ENCODE data around the gene UBL4A.
"Not testable (repeated sequence)": the region's sequence is repeated elsewhere in the genome, so short reads cannot be mapped to it uniquely, and the experiment has no call there.

The UBL4A gene

GRCh38 chrX:154508384-154508745 lies 21.9 kb upstream of the UBL4A start:
- H3K4me3 ChIP-seq (ENCODE audit: control insufficient read depth, low read depth, low read length), result no peak overlapping the region
- no peak for TF ChIP-seq CTCF (IDR thresholded peaks at IDR 0.05; ENCODE audit: control insufficient read depth, insufficient read depth, low read depth, low read length, missing control alignments)
- DNase-seq (ENCODE audit: low read depth), result no peak

GRCh38 chrX:154507673-154508383 lies 21.4 kb upstream of the UBL4A start:
- H3K4me3 ChIP-seq (ENCODE audit: control insufficient read depth, low read depth, low read length), result no peak overlapping the region
- TF ChIP-seq CTCF (IDR thresholded peaks at IDR 0.05; ENCODE audit: control insufficient read depth, insufficient read depth, low read depth, low read length, missing control alignments), result no peak
- no peak for DNase-seq (ENCODE audit: low read depth)

GRCh38 chrX:154506483-154507332 lies 20.3 kb upstream of the UBL4A start:
- TF ChIP-seq CTCF (IDR thresholded peaks at IDR 0.05; ENCODE audit: control insufficient read depth, insufficient read depth, low read depth, low read length, missing control alignments), result no peak
- no peak for DNase-seq (ENCODE audit: low read depth)
- no peak overlapping the region for H3K4me3 ChIP-seq (ENCODE audit: control insufficient read depth, low read depth, low read length)

- DNase-seq (ENCODE audit: low read depth), result no peak
- TF ChIP-seq CTCF (IDR thresholded peaks at IDR 0.05; ENCODE audit: control insufficient read depth, insufficient read depth, low read depth, low read length, missing control alignments), result no peak
- H3K4me3 ChIP-seq (ENCODE audit: control insufficient read depth, low read depth, low read length), result no peak overlapping the region
Observed at GRCh38 chrX:154505734-154506133, 19.3 kb upstream of the UBL4A start.

GRCh38 chrX:154502989-154503388 lies 16.6 kb upstream of the UBL4A start:
- no peak for TF ChIP-seq CTCF (IDR thresholded peaks at IDR 0.05; ENCODE audit: control insufficient read depth, insufficient read depth, low read depth, low read length, missing control alignments)
- H3K4me3 ChIP-seq (ENCODE audit: control insufficient read depth, low read depth, low read length), result no peak overlapping the region
- no peak for DNase-seq (ENCODE audit: low read depth)

- TF ChIP-seq CTCF (IDR thresholded peaks at IDR 0.05; ENCODE audit: control insufficient read depth, insufficient read depth, low read depth, low read length, missing control alignments), result no peak
- DNase-seq (ENCODE audit: low read depth), result no peak
Observed at GRCh38 chrX:154502098-154502497, 15.7 kb upstream of the UBL4A start.

GRCh38 chrX:154501423-154501822 lies 15.0 kb upstream of the UBL4A start:
- not testable (repeated sequence) for DNase-seq (ENCODE audit: low read depth); H3K4me3 ChIP-seq (ENCODE audit: control insufficient read depth, low read depth, low read length)

More at GRCh38 chrX:154502098-154502497, 15.7 kb upstream of the UBL4A start:
- H3K4me3 ChIP-seq (ENCODE audit: control insufficient read depth, low read depth, low read length), result no peak overlapping the region

GRCh38 chrX:154496591-154497137 lies 10.2 kb upstream of the UBL4A start:
- not testable (repeated sequence) for DNase-seq (ENCODE audit: low read depth); H3K4me3 ChIP-seq (ENCODE audit: control insufficient read depth, low read depth, low read length)
